Progenitor cell of endocrine pancreas (in vitro differentiated cells): Measurements from ENCODE around the gene PI4K2B. TPM values are rescaled to one million over a fixed set of nuclear protein-coding genes. Genes with fewer than 3 reads are reported as not detected.
A peak's percentile ranks its signal among the peaks of the same experiment; 100 is the strongest.

Source experiments
- DNase-seq: peaks from one replicate; pipeline ENCODE4 v3.0.0; 2021; ENCODE audit warnings: low spot score; ENCODE audit not compliant: unreplicated experiment
- H3K27ac Mint-ChIP-seq: 2 replicates; pipeline ENCODE4 v1.8.0; 2021; ENCODE audit warnings: mild to moderate bottlenecking, moderate library complexity, mixed read lengths
- H3K27me3 Mint-ChIP-seq: 2 replicates; pipeline ENCODE4 v1.8.0; 2021; ENCODE audit warnings: mixed read lengths
- H3K36me3 Mint-ChIP-seq: 2 replicates; pipeline ENCODE4 v1.8.0; 2022; ENCODE audit warnings: mixed read lengths; ENCODE audit not compliant: insufficient read depth
- H3K4me1 Mint-ChIP-seq: 2 replicates; pipeline ENCODE4 v1.8.0; 2021; ENCODE audit warnings: low read depth, mixed read lengths
- H3K4me3 Mint-ChIP-seq: 2 replicates; pipeline ENCODE4 v1.8.0; 2021; ENCODE audit warnings: low read depth, mild to moderate bottlenecking, moderate library complexity, mixed read lengths
- H3K9me3 Mint-ChIP-seq: 2 replicates; pipeline ENCODE4 v1.8.0; 2021; ENCODE audit warnings: low read depth, mixed read lengths
- CTCF ChIP-seq: fragments of 200-600 bp; sonication (generic); IDR thresholded peaks from one replicate; pipeline ENCODE4 v1.5.0; 2021; ENCODE audit warnings: antibody characterized with exemption, mild to moderate bottlenecking; ENCODE audit not compliant: unreplicated experiment
- long read RNA-seq: library from polyadenylated mRNA; unstranded; transcript quantifications from one replicate; pipeline ENCODE4 v2.0.0, GENCODE V29; 2020
- total RNA-seq: library from RNA; stranded (reverse); gene quantifications from 2 replicates; pipeline ENCODE4 v1.2.1, GENCODE V29; 2021

Gene PI4K2B
- 13.7 and 13.9 TPM in 2 replicates for total RNA-seq
- long read RNA-seq, partial matches to known transcripts: 0 of 2 reads
- long read RNA-seq, other reads (novel, unspliced or antisense): 2 of 2 reads

GRCh38 chr4:25233737-25234389, at the start of gene PI4K2B:
PI4K2B (plus strand) TSS chr4:25234033; CDS start chr4:25234164, 131 bp downstream.
- peaks cover 27% of the 10 kb centered on the region for H3K36me3 Mint-ChIP-seq
- peaks cover 36% of the 10 kb centered on the region for H3K9me3 Mint-ChIP-seq
- H3K4me1 Mint-ChIP-seq: peaks cover 11% of the 10 kb centered on the region
- peak within 1 kb of the TSS; percentile 92 for H3K27ac Mint-ChIP-seq
- H3K27me3 Mint-ChIP-seq: no peaks in the 10 kb centered on the region
- H3K4me3 Mint-ChIP-seq: peak within 1 kb of the TSS; percentile 84
- peak; percentile 90 for DNase-seq
- TF ChIP-seq CTCF: no peak

GRCh38 chr4:25184056-25184455, 49.8 kb upstream of the PI4K2B start:
- Mint-ChIP-seq H3K27me3 (no peaks in the 10 kb centered on the region), H3K27ac (no peak overlapping the region), H3K9me3 (peaks cover 3% of the 10 kb centered on the region), H3K36me3 (no peaks in the 10 kb centered on the region), H3K4me1 (peaks cover 5% of the 10 kb centered on the region), H3K4me3 (no peak overlapping the region)
- DNase-seq: no peak
- TF ChIP-seq CTCF: no peak

DNA sequence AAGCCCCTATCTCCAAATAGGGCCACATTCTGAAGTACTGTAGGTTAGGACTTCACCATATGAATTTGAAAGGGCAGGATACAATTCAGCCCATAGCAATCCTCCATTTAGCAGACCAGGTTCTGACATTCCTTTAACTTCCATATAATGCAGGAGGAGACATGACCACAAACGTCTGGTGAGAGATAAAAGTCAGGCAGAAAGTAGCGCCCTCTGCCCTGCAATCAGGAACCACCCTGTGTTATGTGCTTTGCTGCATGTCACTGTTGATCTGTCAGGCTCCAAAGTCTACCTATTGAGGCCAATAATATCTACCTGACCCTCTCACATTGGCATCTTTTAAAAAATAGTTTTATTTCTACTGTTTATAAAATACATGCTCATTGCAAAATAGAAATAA, 43.4 kb upstream of the PI4K2B start:
- no peak overlapping the region for H3K27ac Mint-ChIP-seq
- TF ChIP-seq CTCF: no peak
- H3K4me1 Mint-ChIP-seq: peaks cover 3% of the 10 kb centered on the region
- DNase-seq: no peak
- H3K9me3 Mint-ChIP-seq: peaks cover 3% of the 10 kb centered on the region
- H3K36me3 Mint-ChIP-seq: no peaks in the 10 kb centered on the region
- H3K27me3 Mint-ChIP-seq: no peaks in the 10 kb centered on the region
- H3K4me3 Mint-ChIP-seq: no peak overlapping the region

DNA sequence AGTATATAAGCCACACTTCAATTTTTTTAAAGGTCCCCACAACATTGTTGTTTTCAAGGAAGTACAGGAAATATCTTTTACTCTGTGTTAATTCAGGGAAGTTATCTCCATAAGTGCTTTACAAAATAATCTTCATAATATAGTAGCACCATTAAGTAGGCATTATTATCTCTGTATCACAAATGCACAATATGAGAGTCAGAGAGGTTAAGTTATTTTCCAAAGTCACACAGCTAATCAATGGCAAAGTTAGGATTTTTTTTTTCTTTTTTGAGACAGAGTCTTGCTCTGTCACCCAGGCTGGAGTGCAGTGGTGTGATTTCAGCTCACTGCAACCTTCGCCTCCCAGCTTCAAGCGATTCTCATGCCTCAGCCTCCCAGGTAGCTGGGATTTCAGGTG, 35.1 kb upstream of the PI4K2B start:
- Mint-ChIP-seq H3K4me1 (no peaks in the 10 kb centered on the region), H3K27me3 (no peaks in the 10 kb centered on the region), H3K36me3 (peaks cover 7% of the 10 kb centered on the region), H3K9me3 (peaks cover 11% of the 10 kb centered on the region), H3K4me3 (no peak overlapping the region), H3K27ac (no peak overlapping the region)
- no peak for DNase-seq
- no peak for TF ChIP-seq CTCF

DNA sequence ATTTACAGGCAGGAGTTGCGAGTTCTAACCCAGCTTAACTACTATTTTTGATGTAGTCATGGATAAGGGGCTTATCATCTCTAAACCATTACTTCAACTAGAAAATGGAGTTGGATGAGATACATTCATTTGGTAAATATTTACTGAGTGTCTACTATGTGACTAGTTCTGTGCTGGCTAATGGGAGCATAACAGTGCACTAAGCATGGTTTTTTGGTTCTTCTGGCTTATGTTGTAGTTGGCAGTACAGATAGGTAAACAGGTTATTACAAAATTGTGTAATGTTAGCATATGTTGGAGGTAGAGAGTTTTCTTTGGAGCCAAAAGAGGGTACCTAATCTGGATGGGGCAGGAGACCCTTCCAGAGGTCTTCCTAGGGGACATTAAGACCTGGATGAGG, 25.8 kb upstream of the PI4K2B start:
- DNase-seq: no peak
- Mint-ChIP-seq H3K36me3 (no peaks in the 10 kb centered on the region), H3K4me3 (no peak overlapping the region), H3K27ac (no peak overlapping the region), H3K9me3 (peaks cover 15% of the 10 kb centered on the region), H3K27me3 (no peaks in the 10 kb centered on the region), H3K4me1 (peaks cover 7% of the 10 kb centered on the region)
- no peak for TF ChIP-seq CTCF
